Midbrain (tissue), 1 donor: ENCODE measurements around the gene TRAPPC1.

Experiments used
- DNase-seq: peaks from one replicate; lab custom pipeline; 2025; lab: John Stamatoyannopoulos, UW

The TRAPPC1 gene

DNA sequence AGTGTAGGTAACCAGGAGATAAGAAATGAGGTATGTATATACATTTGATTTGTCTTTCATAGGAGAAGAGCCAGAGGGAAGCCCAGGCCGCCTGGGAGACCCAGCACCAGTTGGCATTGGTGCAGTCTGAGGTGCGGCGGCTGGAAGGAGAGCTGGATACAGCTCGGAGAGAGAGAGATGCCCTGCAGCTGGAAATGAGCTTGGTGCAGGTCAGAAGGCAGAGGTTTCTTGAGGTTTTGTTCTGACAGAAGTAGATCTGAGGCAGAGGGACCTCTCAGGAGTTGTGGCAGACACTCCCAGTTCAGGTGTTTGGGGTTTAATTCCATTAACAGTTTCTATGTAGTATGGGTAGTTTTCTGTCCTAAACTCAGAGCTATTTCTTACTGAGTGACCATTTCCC is 8.3 kb upstream of the TRAPPC1 start:
- DNase-seq = no peak

GRCh38 chr17:7935859-7936258 is 4.1 kb upstream of the TRAPPC1 start:
- DNase-seq = no peak

DNA sequence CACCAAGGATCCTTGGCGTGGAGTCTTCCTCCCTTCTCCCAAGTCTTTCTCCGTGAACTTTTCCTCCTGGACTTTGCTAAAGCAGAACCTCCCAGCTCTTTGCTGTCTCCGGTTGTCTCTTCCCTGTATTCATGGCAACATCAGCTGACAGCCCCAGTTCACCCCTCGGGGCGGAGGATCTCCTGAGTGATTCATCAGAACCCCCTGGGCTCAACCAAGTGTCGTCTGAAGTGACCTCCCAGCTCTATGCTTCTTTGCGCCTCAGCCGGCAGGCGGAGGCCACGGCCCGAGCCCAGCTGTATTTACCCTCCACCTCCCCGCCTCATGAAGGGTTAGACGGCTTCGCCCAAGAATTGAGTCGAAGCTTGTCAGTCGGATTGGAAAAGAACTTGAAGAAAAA is 1.2 kb upstream of the TRAPPC1 start:
- no peak for DNase-seq

DNA sequence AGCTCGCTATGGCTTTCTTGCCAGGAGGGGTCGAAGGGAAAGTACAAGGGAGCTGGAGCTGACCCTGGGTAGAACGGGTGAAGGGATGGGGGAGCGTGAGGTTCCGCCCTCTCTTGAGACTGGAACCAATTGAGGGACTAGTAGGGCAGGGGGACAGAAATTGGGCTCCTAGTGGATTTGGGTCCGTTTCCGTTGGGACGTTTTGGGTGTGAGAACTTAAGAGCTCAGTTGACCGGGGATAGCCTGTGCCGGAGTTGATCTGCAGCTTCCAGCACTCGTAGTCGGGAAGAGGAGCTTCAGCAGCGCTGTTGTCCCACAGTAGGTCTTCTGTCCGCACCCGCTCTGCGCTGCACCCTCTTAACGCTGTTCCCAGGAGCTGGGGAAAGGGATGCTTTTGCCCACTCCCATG is 741 bp upstream of the TRAPPC1 start:
- peak; percentile 22 for DNase-seq

- DNase-seq = no peak
Measured at GRCh38 chr17:7930841-7931631, 710 bp downstream of the TRAPPC1 start.

- DNase-seq = peak; percentile 36
Measured at GRCh38 chr17:7929158-7930023, 2.4 kb downstream of the TRAPPC1 start, which contains the start of gene KCNAB3. TSS of gene KCNAB3 (minus strand) at chr17:7929856. CDS start at chr17:7929435, 421 bp downstream.

GRCh38 chr17:7927596-7927995 is 4.2 kb downstream of the TRAPPC1 start:
- DNase-seq = no peak

GRCh38 chr17:7922845-7923628 is 8.7 kb downstream of the TRAPPC1 start:
- peak; percentile 77 for DNase-seq

GRCh38 chr17:7922269-7922844 is 9.4 kb downstream of the TRAPPC1 start:
- DNase-seq = no peak

DNA sequence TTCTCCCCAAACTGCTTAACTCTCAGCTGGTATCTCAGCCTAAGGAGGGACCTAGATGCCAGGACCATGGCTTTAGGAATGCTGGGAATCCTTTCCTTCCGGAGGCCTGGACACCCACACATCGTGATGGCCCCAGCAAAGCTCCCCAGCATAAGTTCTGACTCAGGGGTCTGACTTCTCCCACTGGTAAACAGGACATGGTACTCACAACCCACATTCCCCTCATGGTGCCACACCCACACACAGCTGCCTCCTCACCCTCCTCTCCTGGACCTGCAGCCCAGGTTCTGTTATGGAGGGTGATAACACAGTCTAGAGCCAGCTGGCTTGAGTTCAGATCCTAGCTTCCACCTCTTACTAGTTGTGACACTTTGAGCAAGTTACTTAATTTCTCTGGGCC is 14.9 kb downstream of the TRAPPC1 start:
- no peak for DNase-seq

DNA sequence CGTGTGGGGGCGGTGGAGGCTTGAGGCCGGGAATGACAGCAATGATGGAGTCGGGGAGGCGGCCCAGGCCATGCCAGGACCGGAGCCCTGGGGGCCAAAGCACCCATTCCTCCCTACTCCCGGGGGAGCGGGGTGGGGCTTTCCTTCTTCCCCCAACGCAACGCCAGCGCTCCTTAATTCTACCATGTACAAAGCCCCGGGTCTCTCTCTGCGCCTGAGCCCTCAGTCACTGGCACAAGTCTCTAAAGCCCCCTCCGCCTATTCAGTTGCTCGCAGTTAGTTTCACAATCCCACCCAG is 15.4 kb downstream of the TRAPPC1 start:
- DNase-seq = no peak

GRCh38 chr17:7915611-7916384 is 15.9 kb downstream of the TRAPPC1 start, which contains the start of gene RNF227:
TSS of gene RNF227 (minus strand) at chr17:7916289. CDS start at chr17:7916195, 94 bp downstream.
- peak; percentile 80 for DNase-seq

- DNase-seq = no peak
Measured at GRCh38 chr17:7915179-7915610, 16.6 kb downstream of the TRAPPC1 start.

DNA sequence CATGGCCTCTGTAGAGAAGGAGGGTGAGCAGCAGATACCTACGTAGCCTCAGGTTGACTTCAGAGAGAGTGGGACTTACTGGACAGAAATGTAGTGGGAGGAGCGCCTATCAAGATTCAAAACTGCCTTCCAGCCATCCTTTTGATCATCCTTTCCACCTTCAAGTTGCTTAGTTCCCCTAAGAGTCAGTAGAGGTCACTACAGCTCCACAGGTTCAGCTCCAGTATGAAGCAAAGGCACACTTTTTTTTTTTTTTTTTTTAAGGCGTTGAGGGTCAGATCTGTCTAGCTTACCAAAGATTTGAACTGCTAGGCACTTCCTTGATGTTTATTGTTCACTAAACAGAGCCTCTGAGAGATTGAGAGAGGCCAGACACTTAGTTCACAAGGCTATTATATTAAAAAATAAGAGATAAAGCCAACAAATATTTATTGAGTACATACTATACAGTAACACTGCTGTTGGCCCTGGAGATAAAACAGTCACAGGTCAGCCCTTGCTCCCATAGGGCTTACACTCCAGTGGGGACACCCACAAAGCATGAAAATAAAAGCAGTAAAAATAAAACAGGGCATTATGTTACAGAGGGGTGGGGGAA is 18.7 kb downstream of the TRAPPC1 start:
- peak; percentile 56 for DNase-seq

DNA sequence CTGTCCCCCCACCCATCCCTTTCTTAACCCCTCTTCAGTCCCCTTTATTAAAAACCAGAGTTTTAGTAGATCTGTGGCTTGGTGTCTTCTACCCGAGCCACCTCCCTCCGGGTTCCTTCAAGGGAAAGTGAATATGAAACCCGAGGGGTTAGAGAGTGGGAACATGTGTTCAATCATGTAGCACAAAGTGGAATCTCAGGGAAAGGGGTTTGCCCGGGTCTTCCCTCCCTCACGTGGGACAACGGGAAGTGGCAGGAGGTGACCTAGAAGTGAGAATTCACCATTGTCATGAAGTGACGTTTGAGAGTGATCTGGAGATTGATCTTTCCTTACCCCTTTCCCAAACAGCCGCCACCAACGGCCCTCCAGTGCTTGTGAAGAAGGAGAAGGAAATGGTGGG is 20.6 kb downstream of the TRAPPC1 start:
- no peak for DNase-seq

DNA sequence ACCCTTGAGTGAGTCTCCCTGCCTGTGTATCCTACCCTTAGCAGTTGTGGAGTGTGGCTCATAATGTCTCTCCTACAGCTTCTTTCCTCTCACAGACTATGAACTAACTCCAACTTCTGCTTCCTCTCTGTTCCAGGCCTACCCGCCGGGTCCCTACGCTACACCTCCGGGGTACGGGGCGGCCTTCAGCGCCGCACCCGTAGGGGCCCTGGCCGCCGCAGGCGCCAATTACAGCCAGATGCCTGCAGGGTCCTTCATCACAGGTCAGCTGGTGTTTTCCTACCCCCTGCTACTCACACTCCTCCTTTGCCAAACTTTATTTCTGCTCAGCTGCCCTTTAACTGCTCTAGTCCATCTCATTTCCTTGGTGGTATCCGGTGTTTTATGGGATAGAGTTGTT is 21.0 kb downstream of the TRAPPC1 start:
- no peak for DNase-seq

DNA sequence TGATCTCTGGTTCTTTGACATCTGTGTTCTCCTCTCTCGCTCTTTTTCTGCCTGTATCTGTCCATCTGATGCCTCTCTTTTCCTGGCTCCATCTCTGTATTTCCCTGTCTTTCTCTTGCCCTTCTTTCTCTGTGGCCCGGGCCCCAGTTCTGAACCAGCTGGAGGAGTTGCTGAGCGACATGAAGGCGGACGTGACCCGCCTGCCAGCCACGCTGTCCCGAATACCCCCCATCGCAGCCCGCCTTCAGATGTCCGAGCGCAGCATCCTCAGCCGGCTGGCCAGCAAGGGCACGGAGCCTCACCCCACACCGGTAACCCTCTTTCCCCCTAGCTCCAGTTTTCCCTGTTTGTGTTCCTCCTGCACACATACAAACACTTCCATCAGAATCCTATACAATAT is 21.5 kb downstream of the TRAPPC1 start:
- DNase-seq = no peak

GRCh38 chr17:7909089-7909488 is 22.7 kb downstream of the TRAPPC1 start:
- no peak for DNase-seq

- DNase-seq = no peak
Measured at GRCh38 chr17:7903154-7904103, 28.3 kb downstream of the TRAPPC1 start.

- peak; percentile 42 for DNase-seq
Measured at GRCh38 chr17:7897773-7898172, 34.0 kb downstream of the TRAPPC1 start.
